HG02678 (cell line): ENCODE data around the gene MAGI3.
"Not testable (repeated sequence)": the region's sequence is repeated elsewhere in the genome, so short reads cannot be mapped to it uniquely, and the experiment has no call there.

Experiments used
- ATAC-seq: cut with Tn5 transposase; IDR thresholded peaks from one replicate; pipeline ENCODE4 v1.9.1; 2021; ENCODE audit warnings: mild to moderate bottlenecking, moderate library complexity; ENCODE audit not compliant: unreplicated experiment

The MAGI3 gene

GRCh38 chr1:113438505-113439276, 48.4 kb downstream of the MAGI3 start:
- no peak for ATAC-seq

DNA sequence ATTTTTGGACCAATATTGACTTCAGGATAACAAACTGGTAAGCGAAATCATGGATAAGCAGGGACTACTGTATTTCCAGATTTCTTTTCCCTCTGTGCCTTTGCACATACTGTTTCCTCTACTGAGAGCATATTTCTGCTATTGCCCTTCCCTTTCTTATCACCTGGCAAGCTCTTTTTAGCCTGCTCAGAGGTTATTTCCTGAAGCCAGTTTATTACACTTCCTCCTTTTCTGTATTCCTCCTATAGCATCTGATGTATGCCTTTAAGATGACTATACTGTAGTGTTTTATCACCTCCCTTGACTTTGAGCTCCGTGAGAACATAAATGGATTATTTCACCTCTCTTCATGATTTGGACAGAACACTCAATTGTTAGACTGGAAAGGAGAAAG, 49.0 kb downstream of the MAGI3 start:
- ATAC-seq, result no peak

DNA sequence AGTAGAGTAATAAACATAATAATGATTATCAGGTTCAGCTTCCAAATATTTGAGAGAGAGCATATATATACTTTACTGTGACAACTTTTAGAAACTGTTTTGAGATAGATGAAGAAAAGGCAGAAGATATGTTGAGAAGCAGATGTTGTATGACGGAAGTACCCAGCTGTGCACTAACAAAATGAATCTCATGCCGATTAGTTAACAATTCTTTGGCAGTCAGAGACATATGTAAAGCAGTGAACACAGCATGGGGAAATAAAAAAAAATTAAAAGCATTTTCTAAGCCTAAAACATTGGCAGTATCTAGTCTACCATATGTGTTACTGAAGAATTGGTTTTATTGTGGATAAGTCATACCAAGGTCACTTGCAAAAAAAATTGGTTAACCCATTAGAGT, 51.8 kb downstream of the MAGI3 start:
- ATAC-seq, result no peak

GRCh38 chr1:113444857-113445256, 54.5 kb downstream of the MAGI3 start:
- no peak for ATAC-seq

DNA sequence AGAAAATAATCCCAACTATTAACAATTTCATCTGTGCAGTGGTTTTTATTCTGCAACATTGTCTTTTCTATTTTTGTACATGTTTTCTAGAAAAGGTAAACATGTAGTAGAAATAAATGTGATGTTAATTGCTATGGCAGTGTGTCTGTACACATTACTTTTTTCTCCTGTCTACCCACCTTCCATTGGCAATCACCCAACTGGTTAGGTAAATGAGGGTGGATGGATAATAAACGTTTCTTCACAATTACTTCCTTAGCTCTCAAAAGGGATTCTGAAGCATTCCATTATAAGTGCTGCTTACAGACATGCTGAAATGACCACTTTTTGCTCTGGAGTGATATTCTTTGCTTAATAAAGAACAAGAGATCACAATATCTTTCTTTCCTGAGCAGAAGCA, 61.4 kb downstream of the MAGI3 start:
- ATAC-seq, result no peak

DNA sequence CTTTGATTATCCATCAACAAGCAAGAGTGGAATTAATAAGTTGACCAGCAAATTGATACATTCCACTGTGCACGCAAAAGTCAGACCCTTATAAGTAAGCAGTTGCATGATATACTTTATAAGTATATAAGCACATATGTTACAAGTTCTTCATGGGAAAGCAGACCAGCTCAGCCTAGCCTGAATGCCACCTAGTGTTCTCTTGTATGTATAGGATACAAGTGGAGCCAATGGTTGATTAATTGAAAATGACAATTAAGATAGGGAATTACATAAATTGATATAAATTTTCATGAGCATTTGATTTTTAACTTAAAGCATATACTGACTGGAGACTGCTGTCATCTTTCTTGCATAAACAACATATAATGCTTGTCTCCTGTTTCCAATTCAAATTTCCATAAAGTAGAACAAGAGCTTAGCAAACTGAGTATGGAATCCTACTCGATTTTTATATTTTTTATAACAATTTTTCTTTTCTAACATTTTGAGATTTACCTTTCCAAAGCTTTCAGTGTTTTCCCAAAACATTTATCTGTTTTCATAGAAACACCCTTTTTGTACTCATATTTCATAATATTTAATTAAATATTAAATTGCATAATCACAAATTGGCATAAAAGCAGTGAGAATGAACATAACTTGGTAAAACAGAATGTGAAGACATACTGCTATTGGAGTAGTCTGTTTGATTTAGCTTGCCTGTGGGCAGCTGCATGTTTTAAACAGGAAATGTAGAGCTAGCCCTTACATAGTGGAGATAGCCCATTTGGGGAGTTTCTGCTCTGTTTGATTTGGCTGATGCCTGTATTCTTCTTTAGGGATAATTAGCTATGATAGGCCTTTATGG, 62.8 kb downstream of the MAGI3 start:
- ATAC-seq, result no peak

DNA sequence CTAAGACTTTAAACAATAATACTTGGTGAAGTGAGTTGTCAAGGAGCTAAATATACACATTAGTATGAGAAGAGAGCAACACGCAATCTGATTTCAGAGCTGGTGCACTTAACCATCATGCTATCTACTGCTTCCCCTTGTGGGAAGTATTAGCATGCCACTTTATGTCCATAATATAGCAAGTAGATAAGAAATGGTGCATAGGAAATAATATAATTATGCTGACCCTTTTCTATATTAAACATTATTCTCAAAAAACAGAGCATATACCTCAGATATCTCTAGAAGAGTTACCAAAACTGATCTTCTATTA, 63.4 kb downstream of the MAGI3 start:
- no peak for ATAC-seq

GRCh38 chr1:113455374-113455773, 65.1 kb downstream of the MAGI3 start:
- no peak for ATAC-seq

- no peak for ATAC-seq
Measured at GRCh38 chr1:113456967-113457366, 66.7 kb downstream of the MAGI3 start.

DNA sequence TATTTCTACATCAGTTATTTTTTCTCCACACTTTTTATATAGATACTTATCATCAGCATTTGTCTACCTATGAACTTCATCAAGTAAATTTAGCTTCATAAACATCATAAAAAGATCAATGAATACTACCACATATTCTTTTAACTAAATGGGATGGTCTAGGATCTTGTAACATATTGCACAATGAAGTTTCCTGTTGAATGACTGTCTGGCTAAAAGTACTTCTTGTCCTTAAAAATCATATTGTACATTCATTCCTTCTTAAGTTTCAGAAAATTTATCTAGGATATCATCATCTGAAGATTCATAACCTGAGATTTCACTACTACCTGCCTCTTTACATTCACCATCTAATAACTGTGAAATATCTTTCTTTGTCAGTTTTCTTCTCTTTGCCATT, 69.0 kb downstream of the MAGI3 start:
- ATAC-seq, result no peak

GRCh38 chr1:113467991-113468390, 77.7 kb downstream of the MAGI3 start:
- ATAC-seq, result no peak

GRCh38 chr1:113478427-113479195, 88.3 kb downstream of the MAGI3 start:
- not testable (repeated sequence) for ATAC-seq

DNA sequence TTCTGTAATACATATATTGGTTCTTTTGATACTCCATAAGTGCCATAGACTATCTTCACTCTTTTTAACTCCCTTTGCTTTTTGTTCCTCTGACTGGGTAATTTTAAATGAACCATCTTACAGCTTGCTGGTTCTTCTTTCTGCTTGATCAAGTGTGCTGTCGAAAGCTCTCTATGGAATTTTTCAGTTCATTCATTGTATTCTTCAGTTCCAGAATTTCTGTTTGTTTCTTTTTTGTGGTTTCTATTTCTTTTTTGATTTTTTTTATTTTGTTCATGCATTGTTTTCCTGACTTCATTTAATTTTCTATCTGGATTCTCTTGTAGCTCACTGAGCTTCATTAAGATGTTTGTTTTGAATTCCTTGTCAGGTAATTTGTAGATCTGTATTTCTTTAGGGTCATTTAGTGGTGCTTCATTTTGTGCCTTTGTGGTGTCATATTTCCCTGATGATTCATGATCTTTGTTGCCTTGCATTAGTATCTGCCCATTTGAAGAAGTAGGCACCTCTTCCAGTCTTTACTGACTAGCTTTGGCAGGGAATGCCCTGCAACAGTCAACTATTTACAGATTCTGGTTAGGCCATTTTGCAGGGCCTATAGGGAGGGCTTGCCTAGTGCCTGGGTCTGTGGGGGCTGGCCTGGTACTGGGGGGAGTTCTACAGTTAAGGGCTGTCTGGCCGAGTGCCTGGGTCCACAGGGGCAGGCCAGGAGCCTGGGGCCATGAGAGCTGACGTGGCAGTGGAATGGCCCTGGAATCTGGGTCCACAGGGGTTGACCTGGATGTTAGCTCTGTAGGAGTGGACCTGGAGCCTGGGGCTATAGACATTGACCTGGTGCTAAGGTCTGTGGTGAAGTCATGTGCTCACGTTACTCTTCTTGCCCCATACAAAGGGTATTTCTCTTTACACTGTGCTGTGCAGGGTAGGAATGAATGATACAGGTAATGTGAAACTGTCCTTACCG, 89.7 kb downstream of the MAGI3 start:
- no peak for ATAC-seq

DNA sequence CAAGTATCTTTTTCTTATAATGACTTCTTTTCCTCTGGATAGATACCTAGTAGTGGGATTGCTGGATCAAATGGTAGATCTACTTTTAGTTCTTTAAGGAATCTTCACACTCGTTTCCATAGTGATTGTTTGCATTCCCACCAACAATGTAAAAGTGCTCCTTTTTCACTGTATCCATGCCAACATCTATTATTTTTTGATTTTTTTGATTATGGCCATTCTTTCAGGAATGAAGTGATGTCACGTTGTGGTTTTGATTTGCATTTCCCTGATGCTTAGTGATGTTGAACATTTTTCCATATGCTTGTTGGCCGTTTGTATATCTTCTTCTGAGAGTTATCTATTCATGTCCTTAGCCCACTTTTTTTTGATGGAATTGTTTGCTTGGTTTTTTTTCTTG, 94.8 kb downstream of the MAGI3 start:
- not testable (repeated sequence) for ATAC-seq

DNA sequence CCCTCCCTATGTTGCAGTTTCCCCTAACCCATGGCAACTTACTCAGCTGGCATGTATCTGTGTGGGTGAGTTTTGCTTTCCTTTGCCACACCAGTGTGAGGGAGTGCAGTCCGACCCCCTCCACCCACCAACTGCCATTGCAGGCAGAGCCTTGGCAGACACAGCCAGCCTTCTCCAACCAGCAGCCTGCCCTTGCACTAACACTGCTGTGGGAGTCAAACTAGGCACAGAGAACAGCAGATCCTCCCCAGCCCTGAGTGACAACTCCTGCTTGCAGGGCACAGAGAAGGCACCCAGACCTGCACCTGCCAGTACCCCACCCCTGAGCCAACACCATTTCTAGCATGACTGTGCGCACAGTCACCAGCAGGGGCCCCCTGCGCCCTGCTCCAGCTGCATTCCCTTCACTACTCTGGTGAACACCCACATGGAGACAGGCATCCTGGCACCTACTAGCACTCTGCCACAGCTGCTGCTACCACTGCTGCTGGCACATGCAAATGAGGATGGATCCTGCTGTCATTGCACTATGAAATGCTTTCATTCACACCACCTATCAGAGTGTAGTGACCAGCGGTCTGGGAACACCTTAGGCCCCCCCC, 98.4 kb downstream of the MAGI3 start:
- ATAC-seq, result no peak

GRCh38 chr1:113490384-113490783, 100.1 kb downstream of the MAGI3 start:
- ATAC-seq, result no peak

GRCh38 chr1:113493533-113493932, 103.2 kb downstream of the MAGI3 start:
- ATAC-seq, result no peak

DNA sequence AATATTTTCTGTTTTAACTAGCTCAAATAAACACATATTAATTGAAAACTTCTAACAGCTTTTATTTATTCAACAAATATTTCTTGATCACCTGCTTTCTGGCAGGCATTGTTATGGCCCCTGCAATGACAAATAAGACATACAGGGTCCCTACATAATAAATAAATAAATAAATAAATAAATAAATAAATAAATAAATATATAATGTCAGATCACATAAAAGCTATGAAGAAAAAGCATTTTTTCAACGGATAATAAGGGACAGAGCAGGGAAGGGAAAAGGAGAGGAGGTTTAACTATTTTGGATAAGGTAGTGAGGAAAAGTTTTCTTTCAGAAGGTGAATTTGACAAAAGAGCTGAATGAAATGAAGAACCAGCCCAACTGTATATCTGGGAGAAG, 115.0 kb downstream of the MAGI3 start:
- no peak for ATAC-seq

DNA sequence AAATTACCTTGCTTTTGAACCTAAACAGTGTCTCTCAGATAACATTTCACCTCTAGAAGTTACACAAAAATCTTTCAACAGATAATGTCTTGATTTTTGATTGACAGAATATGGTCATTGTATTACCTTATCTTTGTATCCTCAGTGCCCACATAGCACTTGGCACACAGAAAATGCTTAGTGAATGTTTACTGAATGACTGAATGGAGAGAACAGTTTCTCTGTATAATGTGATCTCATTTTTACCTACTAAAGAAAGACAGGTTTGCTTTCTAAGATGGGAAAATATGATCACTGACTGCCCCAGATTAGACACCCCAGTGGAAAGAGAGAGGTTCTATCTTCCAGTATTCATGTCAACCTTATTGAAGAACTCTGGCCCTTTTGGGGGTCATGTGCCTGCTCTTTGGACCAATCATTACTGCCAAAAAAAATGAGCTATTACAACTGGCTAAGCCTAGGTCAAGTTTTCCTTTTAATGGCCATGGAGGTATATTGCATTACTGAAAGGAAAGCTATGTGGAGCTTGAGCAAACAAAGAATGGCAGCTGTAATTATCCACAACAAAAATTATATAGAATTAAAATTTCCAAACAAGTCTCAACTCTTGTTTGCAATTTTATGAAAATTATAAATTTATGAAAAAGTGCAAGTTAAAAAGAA, 117.4 kb downstream of the MAGI3 start:
- ATAC-seq, result no peak
